DMS 273 treated with DMSO at 0.1 percent for 48 hours (cell line): ENCODE measurements around the gene RFFL.

ENCODE experiments used
- DNase-seq: peaks from one replicate; lab custom pipeline; 2025; lab: John Stamatoyannopoulos, UW

Gene RFFL

GRCh38 chr17:34974179-34974578 lies 89.3 kb downstream of the RFFL start:
- no peak for DNase-seq

GRCh38 chr17:34961093-34961911 lies 102.2 kb downstream of the RFFL start, which contains the start of the genes CCT6B and ZNF830:
Gene CCT6B, minus strand, starts transcription at chr17:34961460. Its CDS starts 67 bp downstream, at chr17:34961393.
Gene ZNF830, plus strand, starts transcription at chr17:34961540. Its CDS starts 27 bp downstream, at chr17:34961567.
- peak; percentile 81 for DNase-seq

- DNase-seq = no peak
Measured at GRCh38 chr17:34958438-34958837, 105.1 kb downstream of the RFFL start.
